K562 (cell line): Measurements from ENCODE around the gene C16orf92. TPM values are rescaled to one million over a fixed set of nuclear protein-coding genes. Genes with fewer than 3 reads are reported as not detected.
A peak's percentile ranks its signal among the peaks of the same experiment; 100 is the strongest.

ENCODE experiments used
- ARHGAP35 ChIP-seq: fragments of 450-650 bp; IDR thresholded peaks from 2 replicates; pipeline ENCODE4 v1.6.1; 2018; ENCODE audit not compliant: partially characterized antibody
- ATF6 ChIP-seq: sonication (generic); formaldehyde crosslinking; IDR thresholded peaks from 2 replicates; pipeline ENCODE4 v1.4.0; 2020; ENCODE audit warnings: mild to moderate bottlenecking, missing genetic modification reagents
- EP300 ChIP-seq: IDR thresholded peaks from 2 replicates; pipeline ENCODE4 v1.6.1; 2012; ENCODE audit warnings: low read length, improper control_type of control experiment
- EP400 ChIP-seq: fragments of 450-650 bp; IDR thresholded peaks from 2 replicates; pipeline ENCODE4 v1.6.1; 2017; ENCODE audit warnings: antibody characterized with exemption, mild to moderate bottlenecking, moderate library complexity
- ESRRA ChIP-seq: fragments of 450-650 bp; IDR thresholded peaks from 2 replicates; pipeline ENCODE4 v1.6.1; 2014; ENCODE audit warnings: low read depth, mild to moderate bottlenecking, moderate library complexity, borderline replicate concordance
- ILK ChIP-seq: fragments of 450-650 bp; IDR thresholded peaks from 2 replicates; pipeline ENCODE4 v1.6.1; 2016; ENCODE audit warnings: missing genetic modification characterization, low read depth, mild to moderate bottlenecking, missing compliant biosample characterization, moderate library complexity, borderline replicate concordance
- NR2C2 ChIP-seq, 2 experiments: fragments of 200-800 bp in 1 of 2; sonication (Bioruptor generic) in 1 of 2; sonication (generic) in 1 of 2; formaldehyde crosslinking in 1 of 2; IDR thresholded peaks; 2 replicates each; pipeline versions ENCODE4 v1.6.1 to v1.8.0; 2016 to 2022; ENCODE audit warnings: mild to moderate bottlenecking in 1 of 2, missing compliant biosample characterization in 1 of 2, missing genetic modification characterization in 1 of 2, missing genetic modification reagents in 1 of 2
- RNF2 ChIP-seq: sonication (generic); IDR thresholded peaks from 2 replicates; pipeline ENCODE4 v1.6.1; 2016
- THRA ChIP-seq: fragments of 450-650 bp; IDR thresholded peaks from 2 replicates; pipeline ENCODE4 v1.6.1; 2017; ENCODE audit warnings: mild to moderate bottlenecking, moderate library complexity
- UBTF ChIP-seq, 2 experiments: IDR thresholded peaks; 2 replicates each; pipeline ENCODE4 v1.6.1; 2012; ENCODE audit warnings: improper control_type of control experiment in 2 of 2, low read depth in 2 of 2, low read length in 2 of 2, borderline replicate concordance in 1 of 2
- ZNF146 ChIP-seq: IDR thresholded peaks from one replicate; pipeline ENCODE4 v1.6.1; 2018; ENCODE audit warnings: missing compliant biosample characterization; ENCODE audit not compliant: unreplicated experiment
- ZNF318 ChIP-seq, 2 experiments: fragments of 450-650 bp; IDR thresholded peaks; 2 replicates each; pipeline ENCODE4 v1.6.1; 2016; ENCODE audit warnings: mild to moderate bottlenecking in 2 of 2, borderline replicate concordance in 1 of 2, low read depth in 1 of 2, moderate library complexity in 1 of 2
- polyA plus RNA-seq, 8 experiments: library from polyadenylated mRNA; depleted of rRNA in 4 of 8; stranded (reverse) in 5 of 8; unstranded in 3 of 8; fragments of >200 nt; fragmentation: Nextera tagmentation in 2 of 8; fragmentation: Illumina TruSeq in 1 of 8; extraction: Ambion mirVana in 2 of 8; extraction: Trizol in 1 of 8; gene quantifications; 2 replicates each; pipeline versions ENCODE4 v1.2.1 to v1.2.3, GENCODE V29; 2011 to 2014; ENCODE audit warnings: inconsistent platforms in 1 of 8, missing spikeins in 1 of 8
- total RNA-seq, 7 experiments: library from RNA; depleted of rRNA in 6 of 7; stranded (reverse); fragments of >200 nt in 6 of 7; fragmentation: Illumina TruSeq in 2 of 7; extraction: Trizol in 2 of 7; gene quantifications; 2 replicates each; pipeline versions ENCODE4 v1.2.1 to v1.2.3, GENCODE V29; 2011 to 2021; ENCODE audit warnings: low replicate concordance in 1 of 7

C16orf92 gene
- total and polyA plus RNA-seq, 9 of the 15 experiments (the other 6 are each of a cell fraction or from before 2014, with no cell fraction given): not detected

DNA sequence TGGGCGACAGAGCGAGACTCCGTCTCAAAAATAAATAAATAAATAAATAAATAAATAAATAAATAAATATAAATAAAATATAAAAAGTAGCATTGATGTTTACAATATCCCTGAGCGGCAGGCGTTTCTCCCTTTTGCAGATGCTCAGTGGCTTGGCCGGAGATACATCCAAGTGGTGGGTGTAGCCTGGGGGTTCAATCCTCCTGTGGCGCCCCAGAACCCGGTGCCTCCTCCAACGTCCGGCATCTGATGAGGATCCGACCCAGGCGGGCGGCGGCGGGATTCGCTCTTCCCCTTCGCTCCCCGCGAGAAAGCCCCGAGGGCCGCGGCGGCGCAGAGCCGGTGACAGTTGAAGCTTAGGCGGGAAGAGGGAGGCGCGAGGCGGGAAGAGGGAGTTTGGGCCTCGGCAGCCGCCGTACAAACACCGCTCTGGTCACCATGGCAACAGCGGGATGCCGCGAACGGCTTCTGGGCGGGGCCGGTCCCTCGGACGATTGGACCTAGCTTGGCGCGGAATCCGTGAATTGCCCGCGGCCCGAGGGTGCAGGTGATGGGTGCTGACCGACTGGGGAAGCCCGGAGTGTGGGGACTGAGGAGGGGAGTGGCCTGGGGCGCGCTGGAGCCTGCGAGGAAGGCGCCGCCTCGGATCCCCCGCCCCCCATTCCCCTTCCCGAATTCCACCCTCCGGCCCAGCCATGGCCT lies 29.8 kb downstream of the C16orf92 start (continued):
- peak; percentile 98 for TF ChIP-seq ATF6 (CRISPR knock-in tag)
- TF ChIP-seq EP300: peak; percentile 80
- no peak for TF ChIP-seq ZNF146 (CRISPR knock-in tag)
- TF ChIP-seq NR2C2 (CRISPR knock-in tag; IDR thresholded peaks at IDR 0.05): peak; percentile 49; the same call in 1 of the 2 replicates
- no peak for TF ChIP-seq NR2C2 (tag; IDR thresholded peaks at IDR 0.05)
- TF ChIP-seq ESRRA: peak; percentile 44; the same call in 1 of the 2 replicates
- no peak for TF ChIP-seq ARHGAP35
- TF ChIP-seq EP400: peak; percentile 88
- TF ChIP-seq ILK: no peak
- TF ChIP-seq ZNF318 (IDR thresholded peaks at IDR 0.05; ENCODE audit: borderline replicate concordance in 1 of 2, low read depth in 1 of 2): no peak
- peak; percentile 43 to 78; a peak in 1 of 4 replicates for TF ChIP-seq UBTF (IDR thresholded peaks at IDR 0.05; ENCODE audit: borderline replicate concordance in 1 of 2, low read depth in 2 of 2, low read length in 2 of 2)
- no peak for TF ChIP-seq THRA
- TF ChIP-seq RNF2: peak; percentile 96
